ENCODE measurements around the gene MAP7D1. TPM values are rescaled to one million over a fixed set of nuclear protein-coding genes. Genes with fewer than 3 reads are reported as not detected.

Gene MAP7D1
- total and polyA plus RNA-seq, 2 donors (not counting 3 experiments of a cell fraction or from before 2014, with no cell fraction given): 69.7 to 193 TPM

DNA sequence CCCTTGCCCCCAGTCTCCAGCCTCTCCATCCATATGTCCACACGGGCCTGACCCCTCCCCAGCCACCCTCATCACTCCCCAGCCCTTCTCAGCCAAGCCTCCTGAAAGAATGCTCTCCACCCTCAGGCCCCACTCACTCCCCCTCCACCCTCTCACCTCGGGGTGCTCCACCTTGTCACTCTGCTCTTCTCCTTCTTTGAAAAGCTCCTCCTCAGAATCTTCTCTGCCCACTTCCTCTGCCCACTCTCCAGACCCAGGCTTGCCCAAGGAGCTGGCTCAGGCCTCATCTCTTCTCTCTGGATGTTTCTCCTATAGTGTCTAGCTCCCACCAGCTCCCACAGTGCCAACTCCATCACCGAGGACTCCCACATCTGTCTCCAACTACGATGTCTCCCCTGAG, 44.8 kb upstream of the MAP7D1 start:
- H3K4me1 ChIP-seq (ENCODE audit: control insufficient read depth, extremely low read depth, insufficient read depth, low read length): no peaks in the 10 kb centered on the region
- FAIRE-seq (no peak), DNase-seq (ENCODE audit: low read depth, low spot score) (no peak)
- no peak overlapping the region for H3K9ac ChIP-seq (replicated peaks; ENCODE audit: extremely low read depth, insufficient read depth, low read length)
- ChIA-PET CTCF (interaction anchor here (1.1 kb wide), 2 partner anchors 23 to 175 kb away, joined by 5 to 6 read pairs; no protein-coding TSS in a partner anchor), POLR2A (no interaction called here)
- H3K4me3 ChIP-seq (replicated peaks in 1 of 3; ENCODE audit: insufficient read depth in 1 of 3, low read depth in 1 of 3, low read length in 3 of 3): no peak overlapping the region
- dilution Hi-C loops (cut with MboI; ENCODE audit: extremely low pct_ligation_motif_present, low sequenced_read_pairs): no loop called here
- intact Hi-C loops (cut with micrococcal nuclease): no loop called here
- H3K36me3 ChIP-seq (ENCODE audit: control insufficient read depth in 2 of 2, extremely low read depth in 1 of 2, insufficient read depth in 2 of 2, low read length in 2 of 2): no peaks in the 10 kb centered on the region
- no peak overlapping the region for H3K4me2 ChIP-seq (ENCODE audit: insufficient read depth, low read length)
- H3K27me3 ChIP-seq (ENCODE audit: control insufficient read depth in 2 of 2, insufficient read depth in 2 of 2, low read length in 2 of 2): no peaks in the 10 kb centered on the region
- no peak overlapping the region for H2AFZ ChIP-seq (ENCODE audit: low read depth, low read length)
- H4K20me1 ChIP-seq (replicated peaks; ENCODE audit: control insufficient read depth, extremely low read depth, insufficient read depth, low read length): no peaks in the 10 kb centered on the region
- no peak overlapping the region for H3K27ac ChIP-seq (ENCODE audit: insufficient read depth, low read depth, low read length)
- TF ChIP-seq GATA2 (IDR thresholded peaks at IDR 0.05; ENCODE audit: insufficient read depth, insufficient read length, low read depth, low read length) (no peak), POLR2AphosphoS5 (IDR thresholded peaks at IDR 0.05; ENCODE audit: insufficient read depth, low read depth, low read length) (no peak), MYC (IDR thresholded peaks at IDR 0.05; ENCODE audit: low read depth, low read length) (no peak), JUN (IDR thresholded peaks at IDR 0.05; ENCODE audit: borderline replicate concordance, insufficient read depth, insufficient read length, low read depth) (no peak), EZH2 (IDR thresholded peaks at IDR 0.05; ENCODE audit: borderline replicate concordance, low read depth, low read length, severe bottlenecking) (no peak), FOS (IDR thresholded peaks at IDR 0.05; ENCODE audit: borderline replicate concordance, insufficient read depth, low read length) (no peak), POLR2A (IDR thresholded peaks at IDR 0.05; ENCODE audit: low read depth, low read length) (no peak)
- TF ChIP-seq, protein P1, sequence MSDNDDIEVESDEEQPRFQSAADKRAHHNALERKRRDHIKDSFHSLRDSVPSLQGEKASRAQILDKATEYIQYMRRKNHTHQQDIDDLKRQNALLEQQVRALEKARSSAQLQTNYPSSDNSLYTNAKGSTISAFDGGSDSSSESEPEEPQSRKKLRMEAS (IDR thresholded peaks at IDR 0.05; ENCODE audit: insufficient read depth, insufficient read length): no peak
- TF ChIP-seq, protein P2, sequence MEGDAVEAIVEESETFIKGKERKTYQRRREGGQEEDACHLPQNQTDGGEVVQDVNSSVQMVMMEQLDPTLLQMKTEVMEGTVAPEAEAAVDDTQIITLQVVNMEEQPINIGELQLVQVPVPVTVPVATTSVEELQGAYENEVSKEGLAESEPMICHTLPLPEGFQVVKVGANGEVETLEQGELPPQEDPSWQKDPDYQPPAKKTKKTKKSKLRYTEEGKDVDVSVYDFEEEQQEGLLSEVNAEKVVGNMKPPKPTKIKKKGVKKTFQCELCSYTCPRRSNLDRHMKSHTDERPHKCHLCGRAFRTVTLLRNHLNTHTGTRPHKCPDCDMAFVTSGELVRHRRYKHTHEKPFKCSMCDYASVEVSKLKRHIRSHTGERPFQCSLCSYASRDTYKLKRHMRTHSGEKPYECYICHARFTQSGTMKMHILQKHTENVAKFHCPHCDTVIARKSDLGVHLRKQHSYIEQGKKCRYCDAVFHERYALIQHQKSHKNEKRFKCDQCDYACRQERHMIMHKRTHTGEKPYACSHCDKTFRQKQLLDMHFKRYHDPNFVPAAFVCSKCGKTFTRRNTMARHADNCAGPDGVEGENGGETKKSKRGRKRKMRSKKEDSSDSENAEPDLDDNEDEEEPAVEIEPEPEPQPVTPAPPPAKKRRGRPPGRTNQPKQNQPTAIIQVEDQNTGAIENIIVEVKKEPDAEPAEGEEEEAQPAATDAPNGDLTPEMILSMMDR (IDR thresholded peaks at IDR 0.05; ENCODE audit: extremely low read depth in 1 of 2, insufficient read depth in 1 of 2, low read depth in 1 of 2, low read length in 2 of 2): no peak
- BruUV-seq (replicated peaks): no TSS peak
- no peaks in the 10 kb centered on the region for H3K9me1 ChIP-seq (replicated peaks; ENCODE audit: control insufficient read depth, extremely low read depth, insufficient read depth, low read length)
- no peaks in the 10 kb centered on the region for H3K9me3 ChIP-seq (replicated peaks; ENCODE audit: control insufficient read depth, insufficient read depth, low read length)
- H3K79me2 ChIP-seq (ENCODE audit: control insufficient read depth, insufficient read depth, low read length): no peaks in the 10 kb centered on the region
